Cardiac fibroblast (primary cell): ENCODE results near the gene EZH2.
A peak's percentile ranks its signal among the peaks of the same experiment; 100 is the strongest.

ENCODE experiments used
- DNase-seq, 2 donors: peaks; one replicate each; pipeline versions ENCODE4 v3.0.0 to v3.0.0-alpha.2; 2010; ENCODE audit warnings: low read depth in 2 of 2
- H3K4me3 ChIP-seq, 2 donors: replicated peaks in 1 of 2; 1 replicate in 1 of 2; 2 replicates in 1 of 2; pipeline ENCODE4 v1.5.1; 2011; ENCODE audit warnings: low read depth in 2 of 2, low read length in 2 of 2, mild to moderate bottlenecking in 2 of 2, moderate library complexity in 1 of 2
- TF ChIP-seq, protein P1 (sequence below): IDR thresholded peaks from one replicate; pipeline ENCODE4 v1.5.1; 2011; ENCODE audit warnings: low read depth, mild to moderate bottlenecking, low read length, inconsistent platforms

EZH2 gene

DNA sequence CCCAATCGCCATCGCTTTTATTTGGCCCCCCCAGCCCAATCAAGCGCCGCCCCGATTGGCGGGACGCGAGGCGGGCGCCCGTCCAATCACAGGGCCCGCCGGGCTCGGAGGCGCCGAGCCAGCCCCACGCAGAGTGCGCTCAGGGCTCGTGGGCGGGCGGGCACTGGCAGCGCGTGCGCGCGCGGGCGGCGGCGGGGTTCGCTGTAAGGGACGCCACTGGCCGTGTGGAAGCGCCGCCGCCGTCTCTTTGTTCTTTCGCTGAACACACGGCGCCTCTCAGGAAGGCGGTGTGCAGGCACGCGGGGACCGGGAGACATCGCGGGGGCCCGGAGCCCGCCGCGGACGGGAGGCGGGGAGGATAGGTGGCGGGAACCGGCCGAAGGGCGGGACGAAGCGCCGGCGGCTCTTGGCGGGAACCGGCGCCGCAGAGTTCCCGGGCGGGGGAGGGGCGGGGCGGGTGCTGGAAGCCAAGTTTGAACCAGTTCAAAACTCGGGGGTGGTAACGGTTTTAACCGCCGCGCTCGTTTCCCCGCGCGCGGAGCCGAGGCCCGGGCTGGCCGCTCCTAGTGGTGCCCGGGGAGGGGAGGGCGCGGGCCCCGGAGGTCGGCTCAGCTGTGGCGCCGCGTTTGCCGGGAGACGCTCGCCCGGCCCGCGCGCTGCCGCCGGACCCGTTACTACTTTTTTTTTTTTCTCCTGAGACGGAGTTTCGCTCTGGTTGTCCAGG, 370 bp upstream of the EZH2 start:
- DNase-seq = peak; percentile 89 to 94
- TF ChIP-seq, protein P1, sequence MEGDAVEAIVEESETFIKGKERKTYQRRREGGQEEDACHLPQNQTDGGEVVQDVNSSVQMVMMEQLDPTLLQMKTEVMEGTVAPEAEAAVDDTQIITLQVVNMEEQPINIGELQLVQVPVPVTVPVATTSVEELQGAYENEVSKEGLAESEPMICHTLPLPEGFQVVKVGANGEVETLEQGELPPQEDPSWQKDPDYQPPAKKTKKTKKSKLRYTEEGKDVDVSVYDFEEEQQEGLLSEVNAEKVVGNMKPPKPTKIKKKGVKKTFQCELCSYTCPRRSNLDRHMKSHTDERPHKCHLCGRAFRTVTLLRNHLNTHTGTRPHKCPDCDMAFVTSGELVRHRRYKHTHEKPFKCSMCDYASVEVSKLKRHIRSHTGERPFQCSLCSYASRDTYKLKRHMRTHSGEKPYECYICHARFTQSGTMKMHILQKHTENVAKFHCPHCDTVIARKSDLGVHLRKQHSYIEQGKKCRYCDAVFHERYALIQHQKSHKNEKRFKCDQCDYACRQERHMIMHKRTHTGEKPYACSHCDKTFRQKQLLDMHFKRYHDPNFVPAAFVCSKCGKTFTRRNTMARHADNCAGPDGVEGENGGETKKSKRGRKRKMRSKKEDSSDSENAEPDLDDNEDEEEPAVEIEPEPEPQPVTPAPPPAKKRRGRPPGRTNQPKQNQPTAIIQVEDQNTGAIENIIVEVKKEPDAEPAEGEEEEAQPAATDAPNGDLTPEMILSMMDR = no peak
- peak overlapping the region; percentile 76 to 86 for H3K4me3 ChIP-seq

DNA sequence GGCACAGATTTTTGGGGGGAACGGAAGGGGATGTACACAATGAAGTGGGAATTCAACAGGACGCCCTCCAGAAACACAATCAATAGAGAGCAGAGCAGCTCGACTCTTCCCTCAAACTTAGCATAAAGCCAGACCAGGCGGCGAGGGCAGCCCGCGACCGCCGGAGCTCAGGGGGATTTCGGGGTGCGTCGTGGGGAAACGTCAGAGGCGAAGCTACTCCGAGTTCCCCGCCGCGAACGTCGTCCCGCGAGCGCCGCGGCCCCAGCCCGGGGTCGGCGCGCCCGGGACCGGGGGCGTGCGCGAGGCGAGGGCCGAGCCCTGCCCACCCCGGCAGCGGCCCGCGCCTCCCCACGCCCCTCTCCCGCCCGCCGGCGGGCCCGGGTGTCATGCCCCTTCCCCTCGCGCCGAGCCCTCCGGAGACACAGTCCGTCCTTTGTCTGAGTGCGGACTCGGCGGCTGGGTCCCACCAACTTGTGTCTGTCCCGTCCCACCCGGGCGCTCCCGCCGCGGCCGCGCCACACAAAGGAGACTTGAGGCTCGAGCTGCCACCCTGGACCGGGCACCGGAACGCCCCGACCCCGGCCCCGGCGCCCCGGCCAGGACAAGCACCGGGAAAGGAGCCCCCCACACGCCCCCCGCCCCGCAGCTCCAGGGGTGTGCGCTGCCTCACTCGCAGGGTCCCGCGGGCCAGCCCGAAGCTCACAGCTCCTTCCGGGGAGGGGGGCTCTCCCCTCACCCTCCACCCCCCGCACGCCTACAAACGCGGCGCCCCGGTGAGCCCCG, 634 bp downstream of the EZH2 start:
- TF ChIP-seq, protein P1 = no peak
- peak in 1 of 2 donors; percentile 3 for DNase-seq
- peak overlapping the region; percentile 76 to 86 for H3K4me3 ChIP-seq

DNA sequence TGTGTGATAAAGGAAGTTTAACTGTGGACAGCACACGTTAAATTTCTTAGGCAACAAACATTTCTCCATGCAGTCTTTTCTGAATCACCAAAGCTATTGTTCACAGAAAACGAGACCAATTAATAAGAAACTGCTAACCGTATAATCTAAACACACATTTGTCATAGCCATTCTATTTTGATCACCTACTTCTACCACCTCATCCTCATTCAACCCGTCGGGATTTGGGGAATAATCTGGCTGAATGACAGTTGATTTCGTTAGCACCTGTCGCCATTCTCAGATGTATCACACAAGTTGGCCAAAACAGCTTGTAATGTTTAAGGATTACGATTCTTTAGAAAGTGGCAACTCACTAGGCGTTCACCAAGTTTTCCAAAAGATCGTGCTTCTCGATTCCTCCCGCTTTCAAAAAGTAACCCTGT, 1.2 kb downstream of the EZH2 start:
- peak overlapping the region; percentile 76 to 86 for H3K4me3 ChIP-seq
- peak in 1 of 2 donors; percentile 15 for DNase-seq
- TF ChIP-seq, protein P1 = no peak

DNA sequence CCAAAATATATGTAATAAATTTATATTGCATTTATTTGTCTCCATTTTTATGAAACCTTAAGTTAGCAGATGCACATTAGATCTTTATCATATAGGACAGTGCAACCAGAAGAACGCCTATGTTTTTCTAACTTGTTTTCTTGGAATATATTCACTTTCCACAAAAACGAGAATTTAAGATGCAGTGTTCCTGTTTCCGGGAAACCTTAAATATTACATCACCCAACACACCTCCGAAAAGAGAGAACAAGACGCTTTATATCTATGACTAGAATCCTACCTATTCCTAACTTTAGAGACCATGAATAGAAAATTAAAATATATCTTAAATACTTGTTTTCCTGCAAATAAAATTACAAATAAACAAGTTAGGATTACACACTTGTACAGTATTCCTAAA, 1.9 kb downstream of the EZH2 start:
- TF ChIP-seq, protein P1 = no peak
- DNase-seq = no peak
- H3K4me3 ChIP-seq = no peak overlapping the region

DNA sequence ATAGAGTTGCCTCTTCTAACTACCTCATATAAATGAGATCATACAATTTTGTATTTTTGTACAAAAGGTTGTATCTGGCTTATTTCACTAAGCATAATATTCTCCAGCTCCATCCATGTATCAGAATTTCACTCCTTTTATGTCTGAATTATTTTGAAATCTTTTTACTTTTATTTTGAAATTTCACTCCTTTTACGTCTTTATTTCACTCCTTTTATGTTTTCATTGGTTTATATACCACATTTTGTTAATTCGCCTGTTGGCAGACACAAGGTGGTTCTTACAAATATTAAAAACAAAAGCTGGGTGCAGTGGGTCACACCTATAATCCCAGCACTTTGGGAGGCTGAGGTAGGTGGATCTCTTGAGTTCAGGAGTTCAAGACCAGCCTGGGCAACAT, 5.8 kb downstream of the EZH2 start:
- no peak for DNase-seq
- no peak overlapping the region for H3K4me3 ChIP-seq
- TF ChIP-seq, protein P1 = no peak

DNA sequence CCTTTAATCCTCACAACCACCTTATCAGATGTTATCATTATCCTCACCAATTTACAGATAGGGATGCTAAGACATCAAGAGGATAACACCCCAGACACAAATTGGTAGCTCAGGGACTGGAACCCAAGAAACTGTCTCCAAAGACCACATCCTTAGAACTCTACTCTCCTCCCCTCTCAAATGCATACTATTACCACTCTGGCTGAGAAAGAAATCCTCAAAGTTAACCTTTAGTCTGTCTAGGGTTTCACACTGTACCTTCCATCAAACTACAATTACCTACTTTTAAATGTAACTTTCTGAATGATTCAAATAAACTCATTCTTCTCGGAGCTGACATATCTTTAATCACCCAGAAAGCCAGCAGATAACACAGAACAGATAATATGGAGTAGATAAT, 6.6 kb downstream of the EZH2 start:
- no peak for DNase-seq
- no peak overlapping the region for H3K4me3 ChIP-seq
- TF ChIP-seq, protein P1 = no peak
